Measurements from ENCODE around the gene CRYBA1.

Gene CRYBA1

DNA sequence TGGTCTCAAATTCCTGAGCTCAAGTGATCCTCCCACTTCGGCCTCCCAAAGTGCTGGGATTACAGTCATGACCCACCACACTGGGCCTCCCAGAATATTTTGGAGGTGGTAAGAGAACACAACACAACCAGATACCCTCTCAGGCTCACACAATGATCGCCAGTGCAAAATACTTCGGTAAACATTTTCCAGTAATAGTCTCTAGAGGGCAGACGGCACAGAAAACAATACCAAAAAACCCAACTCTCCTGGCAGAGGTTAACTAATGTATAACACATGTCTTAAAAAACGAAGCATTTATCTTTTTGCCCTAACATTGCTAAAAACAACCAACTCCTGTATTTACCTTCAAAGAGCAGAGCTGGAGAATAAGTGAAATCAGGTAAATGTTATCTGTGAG lies 36.8 kb downstream of the CRYBA1 start:
- peak; percentile 18 for DNase-seq (ENCODE audit: low spot score)

GRCh38 chr17:29283961-29284360 lies 37.3 kb downstream of the CRYBA1 start:
- DNase-seq (ENCODE audit: low spot score), result no peak

DNA sequence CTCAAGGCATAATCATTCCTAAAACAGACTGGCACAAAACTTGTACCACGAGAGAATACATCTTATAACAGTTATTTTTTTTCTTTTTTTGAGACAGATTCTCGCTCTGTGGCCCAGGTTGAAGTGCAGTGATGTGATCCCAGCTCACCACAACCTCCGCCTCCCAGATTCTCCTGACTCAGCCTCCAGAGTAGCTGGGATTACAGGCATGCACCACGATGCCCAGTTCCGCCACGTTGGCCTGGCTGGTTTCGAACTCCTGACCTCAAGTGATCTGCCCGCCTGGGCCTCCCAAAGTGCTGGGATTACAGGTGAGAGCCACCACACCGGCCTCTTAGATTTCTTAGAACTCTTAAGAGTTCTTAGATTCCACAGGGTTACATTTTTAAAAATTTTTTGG lies 43.2 kb downstream of the CRYBA1 start:
- no peak for DNase-seq (ENCODE audit: low spot score)

GRCh38 chr17:29291163-29291752 lies 44.6 kb downstream of the CRYBA1 start:
- peak; percentile 43 for DNase-seq (ENCODE audit: low spot score)

DNA sequence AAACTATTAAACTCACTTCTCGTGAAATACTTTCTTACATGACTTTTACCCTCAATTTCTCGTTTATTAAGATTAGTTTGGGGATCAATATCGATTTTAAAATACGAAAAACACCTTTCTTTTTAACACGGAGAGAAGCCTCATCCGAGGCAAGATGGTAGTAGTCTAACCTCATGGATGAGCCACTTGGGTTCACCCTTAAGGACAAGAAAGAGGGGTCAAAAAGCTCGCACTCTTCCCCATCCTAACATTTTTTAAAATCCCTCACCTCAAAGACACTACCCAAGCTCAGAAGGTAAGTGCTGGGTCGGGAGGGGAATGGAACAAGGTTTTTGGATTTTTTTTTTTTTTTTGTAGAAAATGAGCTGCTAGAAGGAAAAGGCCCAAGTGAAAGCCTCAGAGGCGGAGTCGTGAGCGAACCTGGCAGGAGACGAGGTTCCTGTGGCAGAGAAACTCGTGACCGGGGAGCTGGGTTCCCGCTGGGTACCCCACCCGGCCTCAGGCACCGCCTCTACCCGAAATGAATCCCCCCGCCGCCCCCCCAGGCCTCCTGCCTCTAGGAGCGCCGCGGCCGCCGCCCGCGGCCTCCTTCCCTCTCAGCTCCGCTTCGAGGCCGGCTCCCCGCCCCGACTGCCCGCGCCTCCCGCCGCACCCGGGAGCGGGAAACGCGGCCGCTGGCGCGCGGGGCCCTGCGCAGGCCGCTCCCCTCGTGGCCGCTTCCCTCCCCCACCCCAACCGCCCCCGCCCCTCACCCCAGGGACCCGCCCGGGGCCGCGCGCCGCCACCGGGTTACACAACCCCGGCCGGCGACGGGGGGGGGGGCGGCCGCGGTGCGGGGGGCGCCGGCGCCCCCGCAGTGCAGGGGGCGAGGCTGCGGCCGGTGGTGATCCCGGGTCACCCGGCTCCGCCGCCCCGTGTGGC lies 45.7 kb downstream of the CRYBA1 start:
- peak; percentile 69 for DNase-seq (ENCODE audit: low spot score)

DNA sequence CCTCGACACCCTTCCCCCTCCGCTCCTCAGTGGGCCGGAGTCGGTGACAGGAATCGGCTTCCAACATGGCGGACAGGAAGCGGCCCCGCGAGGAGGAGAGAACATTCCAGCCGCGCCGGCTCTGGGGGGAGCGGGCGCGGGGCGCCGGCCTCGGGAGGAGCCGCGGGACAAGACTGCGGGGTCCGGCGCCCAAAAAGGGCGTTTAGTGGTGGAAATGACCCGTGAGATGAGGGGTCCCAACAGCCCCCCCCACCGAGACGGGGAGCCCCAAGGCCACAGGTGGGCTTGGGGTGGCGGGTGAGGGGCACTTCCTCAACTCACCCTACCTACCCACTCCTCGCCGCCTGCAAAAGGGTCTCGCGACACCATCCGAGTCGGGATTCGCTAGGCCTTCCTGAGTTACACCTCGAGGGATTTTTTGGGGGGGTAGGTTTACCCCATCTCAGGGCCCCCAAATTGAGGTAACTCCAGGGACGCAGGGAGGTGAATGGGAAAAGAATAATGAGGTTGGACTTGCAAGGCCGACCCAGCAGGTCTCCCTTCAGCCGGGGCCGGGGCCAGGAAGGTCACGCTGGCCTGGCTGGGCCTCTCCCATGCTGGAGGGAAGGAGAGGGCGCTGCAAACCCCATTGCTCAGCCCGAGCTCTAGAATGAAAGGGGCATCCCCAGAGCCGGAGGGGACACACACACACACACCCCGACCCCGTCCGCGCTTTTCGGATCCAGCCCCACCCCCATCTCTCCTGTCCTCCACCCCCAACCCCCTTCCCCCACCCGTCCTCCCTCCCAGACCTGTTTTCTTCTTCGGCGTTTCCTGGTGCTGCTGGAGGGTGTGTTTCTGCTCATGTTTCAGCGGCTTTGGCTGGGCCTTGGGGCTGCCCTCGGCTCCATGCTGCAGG lies 46.6 kb downstream of the CRYBA1 start:
- peak; percentile 27 for DNase-seq (ENCODE audit: low spot score)

DNA sequence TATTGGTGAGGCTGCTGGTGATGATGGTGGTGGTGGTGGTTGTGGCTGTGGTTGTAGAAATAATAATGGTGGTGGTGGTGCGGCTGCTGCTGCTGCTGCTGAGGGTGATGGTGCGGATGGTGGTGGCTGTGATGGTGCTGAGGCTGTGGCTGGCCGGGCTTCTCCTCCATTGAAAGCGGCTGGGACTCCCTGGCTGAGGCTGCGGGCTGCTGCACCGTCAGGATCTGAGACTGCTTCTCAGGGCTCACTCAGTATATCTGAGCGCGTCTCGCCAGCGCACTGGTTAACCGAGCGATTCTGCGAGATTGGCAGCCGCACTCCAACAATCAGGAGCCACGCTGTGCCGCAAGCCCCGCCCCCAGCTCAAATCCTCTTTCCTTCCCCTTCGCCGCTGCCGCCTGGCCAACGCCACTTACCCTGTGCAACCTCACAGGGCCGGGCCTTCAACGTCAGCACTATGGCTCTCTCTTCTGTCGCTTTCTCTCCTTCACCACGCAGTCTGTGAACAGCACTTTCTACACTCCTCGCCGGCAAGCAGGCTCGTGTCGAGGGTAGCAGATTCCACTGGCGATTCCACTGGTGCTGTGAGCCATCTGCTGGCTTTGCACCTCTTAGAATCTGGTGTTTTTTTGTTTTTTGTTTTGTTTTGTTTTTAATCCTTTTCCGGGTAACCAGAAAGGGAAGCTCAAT lies 47.4 kb downstream of the CRYBA1 start, which contains the start of gene NUFIP2:
Gene NUFIP2 (minus strand): TSS at position 259 of the 690 bp plus-strand sequence. CDS start 89 bp downstream, at position 170.
- peak; percentile 98 for DNase-seq (ENCODE audit: low spot score)

DNA sequence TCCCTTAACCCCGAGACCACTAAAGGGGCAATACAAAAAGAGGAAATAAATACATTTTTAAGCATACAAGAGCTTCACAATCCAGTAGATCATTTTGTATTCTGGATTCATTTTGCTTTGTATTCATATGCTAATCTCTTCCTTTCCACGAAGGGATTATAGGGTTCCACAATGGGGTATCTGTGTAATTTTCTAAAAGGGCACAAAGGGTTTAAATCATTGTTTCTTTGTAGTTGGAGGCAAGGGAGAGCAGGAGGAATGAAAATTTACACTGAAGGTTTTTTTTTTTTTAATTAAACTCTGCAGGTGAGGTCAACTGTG lies 47.9 kb downstream of the CRYBA1 start:
- DNase-seq (ENCODE audit: low spot score), result no peak

GRCh38 chr17:29295420-29295819 lies 48.8 kb downstream of the CRYBA1 start:
- no peak for DNase-seq (ENCODE audit: low spot score)

DNA sequence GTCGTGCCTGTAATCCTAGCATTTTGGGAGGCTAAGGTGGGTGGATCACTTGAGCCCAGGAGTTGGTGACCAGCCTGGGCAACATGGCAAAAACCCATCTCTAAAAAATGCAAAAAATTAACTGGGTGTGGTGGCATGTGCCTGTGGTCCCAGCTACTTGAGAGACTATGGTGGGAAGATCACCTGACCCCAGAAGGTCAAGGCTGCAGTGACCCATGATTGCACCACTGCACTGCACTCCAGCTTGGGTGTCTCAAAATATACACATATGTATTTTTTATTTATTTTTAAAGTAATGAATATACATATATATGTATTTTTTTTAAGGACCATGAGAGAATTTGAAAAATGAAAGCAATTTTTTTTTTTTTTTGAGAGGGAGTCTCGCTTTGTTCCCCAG lies 52.4 kb downstream of the CRYBA1 start:
- DNase-seq (ENCODE audit: low spot score), result no peak

DNA sequence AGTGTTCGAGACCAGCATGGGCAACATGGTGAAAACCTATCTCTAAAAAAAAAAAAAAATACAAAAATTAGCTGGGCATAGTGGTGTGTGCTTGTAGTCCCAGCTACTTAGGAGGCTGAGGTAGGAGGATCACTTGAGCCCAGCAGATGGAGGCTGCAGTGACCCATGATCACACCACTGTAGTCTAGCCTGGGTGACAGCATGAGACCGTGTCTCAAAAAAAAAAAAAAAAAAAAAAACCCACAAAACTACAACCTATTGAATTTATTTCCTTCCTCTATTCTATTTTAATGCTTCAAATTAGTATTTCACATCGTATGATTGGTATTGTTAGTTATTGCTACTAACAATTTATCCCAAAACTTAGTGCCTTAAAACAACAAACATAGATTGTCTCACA lies 56.7 kb downstream of the CRYBA1 start:
- no peak for DNase-seq (ENCODE audit: low spot score)

Data from AG20443 (cell line).